NCI-H146 (cell line): ENCODE measurements around the gene ENOX2.
"Not testable (repeated sequence)": the region's sequence is repeated elsewhere in the genome, so short reads cannot be mapped to it uniquely, and the experiment has no call there.

Source experiments
- DNase-seq: peaks from one replicate; lab custom pipeline; 2025; lab: John Stamatoyannopoulos, UW

Gene ENOX2

DNA sequence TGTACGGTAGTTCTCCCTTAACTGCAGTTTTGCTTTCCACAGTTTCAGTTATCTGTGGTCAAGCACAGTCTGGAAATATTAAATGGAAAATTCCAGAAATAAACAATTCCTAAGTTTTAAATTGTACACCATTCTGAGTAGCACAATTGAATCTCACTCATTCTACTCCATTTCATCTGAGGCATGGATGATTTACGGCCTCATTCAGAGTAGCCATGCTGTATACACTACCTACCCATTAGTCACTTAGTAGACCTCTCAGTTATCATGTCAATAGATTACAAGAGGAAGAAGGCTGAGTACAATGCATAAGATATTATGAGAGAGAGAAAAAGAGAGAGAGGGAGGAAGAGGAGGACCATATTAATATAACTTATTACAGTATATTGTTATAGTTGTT is 77.5 kb downstream of the ENOX2 start:
- DNase-seq = no peak

DNA sequence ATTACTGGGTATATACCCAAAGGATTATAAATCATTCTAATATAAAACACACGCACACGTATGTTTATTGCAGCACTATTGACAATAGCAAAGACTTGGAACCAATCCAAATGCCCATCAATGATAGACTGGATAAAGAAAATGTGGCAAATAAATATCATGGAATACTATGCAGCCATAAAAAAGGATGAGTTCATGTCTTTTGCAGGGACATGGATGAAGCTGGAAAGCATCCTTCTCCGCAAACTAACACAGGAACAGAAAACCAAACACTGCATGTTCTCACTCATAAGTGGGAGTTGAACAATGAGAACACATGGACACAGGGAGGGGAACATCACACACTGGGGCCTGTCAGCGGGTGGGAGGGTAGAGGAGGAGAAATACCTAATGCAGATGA is 83.6 kb downstream of the ENOX2 start:
- DNase-seq = not testable (repeated sequence)

DNA sequence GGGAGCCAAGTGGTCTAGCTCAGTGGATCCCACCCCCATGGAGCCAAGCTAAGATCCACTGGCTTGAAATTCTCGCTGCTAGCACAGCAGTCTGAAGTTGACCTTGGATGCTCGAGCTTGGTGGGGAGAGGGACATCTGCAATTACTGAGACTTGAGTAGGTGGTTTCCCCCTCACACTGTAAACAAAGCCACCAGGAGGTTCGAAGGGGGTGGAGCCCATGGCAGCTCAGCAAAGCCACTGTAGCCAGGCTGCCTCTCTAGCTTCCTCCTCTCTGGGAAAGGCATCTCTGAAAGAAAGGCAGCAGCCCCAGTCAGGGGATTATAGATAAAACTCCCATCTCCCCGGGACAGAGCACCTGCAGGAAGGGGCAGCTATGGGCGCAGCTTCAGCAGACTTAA is 89.1 kb downstream of the ENOX2 start:
- DNase-seq = not testable (repeated sequence)

DNA sequence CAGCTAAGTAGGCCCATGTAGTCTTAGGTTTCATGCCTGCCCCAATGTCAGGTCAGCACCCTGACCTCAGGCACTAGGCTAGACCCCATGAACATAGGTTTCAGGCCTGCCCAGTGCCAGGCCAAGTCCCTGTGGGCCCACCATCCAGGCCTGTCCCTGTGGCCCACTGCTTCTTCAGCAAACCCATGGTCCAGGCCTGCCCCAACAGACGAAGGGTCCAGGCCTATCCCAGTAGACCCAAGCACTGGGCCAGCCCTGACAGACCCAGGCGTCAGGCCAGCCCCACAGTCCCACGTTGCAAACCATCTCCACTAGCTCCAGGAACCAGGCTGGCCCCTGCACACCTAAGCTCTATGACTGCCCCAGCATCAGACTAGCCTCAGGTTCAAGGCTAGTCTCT is 92.4 kb downstream of the ENOX2 start:
- DNase-seq = no peak

DNA sequence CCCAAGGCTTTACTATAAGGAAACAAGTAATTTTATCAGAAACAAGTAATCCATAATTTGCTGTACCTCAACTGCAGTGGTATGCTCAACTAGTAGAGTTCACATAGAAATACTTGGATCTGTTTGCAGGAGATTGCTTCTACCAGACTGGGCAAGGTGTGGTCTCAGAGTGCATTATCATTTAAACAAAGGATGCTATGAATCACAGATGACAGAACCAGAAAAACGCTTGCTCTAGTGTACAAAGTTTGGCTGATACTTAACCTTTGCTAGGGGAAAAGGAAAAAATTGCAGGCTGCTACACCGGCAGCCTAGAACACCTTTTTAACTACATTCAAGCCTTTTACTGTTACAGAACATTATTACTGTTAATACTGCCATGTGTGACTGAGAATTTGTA is 97.1 kb downstream of the ENOX2 start:
- DNase-seq = no peak

DNA sequence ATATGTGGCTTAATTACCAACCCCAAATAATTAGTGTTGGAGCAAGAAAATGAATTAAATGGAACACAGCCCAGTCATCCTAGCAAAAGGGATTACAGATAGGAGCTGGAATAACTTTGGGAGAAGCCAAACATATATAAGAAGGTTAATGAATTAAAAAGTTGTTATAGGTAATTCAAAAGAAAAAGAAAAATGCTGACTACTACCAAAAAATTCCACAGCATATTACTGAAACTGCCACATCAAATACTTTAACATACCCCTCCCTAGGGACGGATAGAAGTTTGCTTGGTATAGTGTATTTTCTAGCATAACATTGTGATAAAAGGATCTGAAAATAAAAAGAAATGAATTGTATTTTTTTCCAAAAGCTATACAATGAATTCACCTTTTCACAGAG is 99.5 kb downstream of the ENOX2 start:
- DNase-seq = no peak

DNA sequence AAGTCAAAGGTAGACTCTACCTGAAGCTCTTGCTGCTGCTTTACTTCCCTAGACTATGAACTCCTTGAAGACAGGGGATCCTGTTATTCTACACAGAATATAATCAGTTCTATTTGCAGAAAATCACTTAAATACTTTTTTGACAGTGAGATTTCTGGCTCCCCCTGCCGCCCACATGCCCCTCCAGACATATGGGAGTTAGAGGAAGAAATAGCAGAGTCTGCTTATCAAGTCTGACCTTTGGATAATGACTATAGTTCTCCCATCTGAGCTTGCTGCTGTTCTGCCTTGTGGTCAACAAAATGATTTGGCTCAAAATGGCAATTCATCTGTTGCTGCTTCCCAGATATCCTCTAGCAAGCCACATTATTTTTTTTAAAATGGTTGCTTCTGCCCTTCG is 101.1 kb downstream of the ENOX2 start:
- no peak for DNase-seq

DNA sequence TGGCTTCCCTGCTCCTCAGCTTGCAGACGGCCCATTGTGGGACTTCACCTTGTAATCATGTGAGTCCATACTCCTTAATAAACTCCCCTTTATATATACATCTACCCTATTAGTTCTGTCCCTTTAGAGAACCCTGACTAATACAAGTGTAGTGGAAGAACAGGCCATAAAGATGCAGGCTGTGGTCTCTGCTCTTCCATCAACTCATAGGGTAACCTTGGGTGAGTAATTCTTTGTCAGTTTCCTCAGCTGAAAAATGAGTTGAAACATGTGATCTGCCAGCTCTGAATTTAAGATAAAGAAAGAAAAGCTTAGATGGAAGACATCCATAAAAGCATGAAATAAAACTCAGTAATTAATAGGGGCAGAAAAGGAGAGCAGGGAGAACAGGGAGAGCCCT is 103.6 kb downstream of the ENOX2 start:
- no peak for DNase-seq

DNA sequence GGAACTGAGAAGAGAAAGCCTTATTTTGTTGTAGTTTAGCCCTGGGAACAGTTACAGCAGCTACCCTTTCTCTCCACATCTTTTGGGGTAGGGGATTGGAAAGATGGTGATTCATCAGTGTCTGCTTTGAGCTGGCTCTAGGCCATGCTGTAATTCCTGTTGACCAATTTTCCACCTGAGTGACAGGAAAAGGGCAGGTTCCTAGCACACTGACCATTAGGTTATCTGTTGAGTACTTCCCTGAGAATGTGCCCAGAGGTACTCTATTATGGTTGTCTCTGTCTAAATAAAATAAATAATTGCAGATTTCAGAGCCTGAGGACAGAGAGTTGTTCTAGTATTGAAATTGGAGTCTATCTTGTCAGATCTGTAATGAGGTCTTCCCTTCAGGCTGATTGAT is 109.0 kb downstream of the ENOX2 start:
- DNase-seq = no peak

DNA sequence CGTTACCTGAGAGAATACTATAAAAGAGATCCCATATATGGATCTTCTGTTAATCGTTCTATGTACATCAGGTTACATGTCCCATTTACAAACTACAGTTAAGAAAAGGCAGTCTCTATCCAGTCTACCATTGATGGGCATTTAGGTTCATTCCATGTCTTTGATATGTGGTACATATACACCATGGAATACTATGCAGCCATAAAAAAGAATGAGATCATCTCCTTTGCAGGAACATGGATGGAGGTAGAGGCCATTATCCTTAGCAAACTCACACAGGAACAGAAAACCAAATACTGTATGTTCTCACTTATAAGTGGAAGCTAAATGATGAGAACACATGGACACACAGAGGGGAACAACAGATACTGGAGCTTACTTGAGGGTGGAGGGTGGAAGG is 111.1 kb downstream of the ENOX2 start:
- DNase-seq = not testable (repeated sequence)

DNA sequence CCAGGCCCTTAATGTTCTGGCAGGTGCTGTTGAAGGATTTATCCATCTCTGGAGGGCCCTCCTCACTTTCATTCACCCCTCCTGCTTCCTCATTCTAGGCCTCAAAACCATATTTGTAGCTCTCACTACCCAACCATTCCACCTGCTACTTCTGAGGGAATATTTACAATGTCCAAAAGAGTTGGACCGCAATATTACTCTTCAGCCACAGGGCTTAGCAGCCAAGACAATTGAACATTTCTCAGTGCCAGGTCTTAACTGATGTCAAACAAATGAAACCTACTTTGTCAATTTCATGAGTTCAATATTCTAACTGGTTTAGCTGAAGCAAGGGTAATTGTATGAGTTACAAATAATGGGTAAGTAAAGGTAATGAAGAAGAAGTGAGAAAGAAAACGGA is 113.2 kb downstream of the ENOX2 start:
- DNase-seq = no peak

DNA sequence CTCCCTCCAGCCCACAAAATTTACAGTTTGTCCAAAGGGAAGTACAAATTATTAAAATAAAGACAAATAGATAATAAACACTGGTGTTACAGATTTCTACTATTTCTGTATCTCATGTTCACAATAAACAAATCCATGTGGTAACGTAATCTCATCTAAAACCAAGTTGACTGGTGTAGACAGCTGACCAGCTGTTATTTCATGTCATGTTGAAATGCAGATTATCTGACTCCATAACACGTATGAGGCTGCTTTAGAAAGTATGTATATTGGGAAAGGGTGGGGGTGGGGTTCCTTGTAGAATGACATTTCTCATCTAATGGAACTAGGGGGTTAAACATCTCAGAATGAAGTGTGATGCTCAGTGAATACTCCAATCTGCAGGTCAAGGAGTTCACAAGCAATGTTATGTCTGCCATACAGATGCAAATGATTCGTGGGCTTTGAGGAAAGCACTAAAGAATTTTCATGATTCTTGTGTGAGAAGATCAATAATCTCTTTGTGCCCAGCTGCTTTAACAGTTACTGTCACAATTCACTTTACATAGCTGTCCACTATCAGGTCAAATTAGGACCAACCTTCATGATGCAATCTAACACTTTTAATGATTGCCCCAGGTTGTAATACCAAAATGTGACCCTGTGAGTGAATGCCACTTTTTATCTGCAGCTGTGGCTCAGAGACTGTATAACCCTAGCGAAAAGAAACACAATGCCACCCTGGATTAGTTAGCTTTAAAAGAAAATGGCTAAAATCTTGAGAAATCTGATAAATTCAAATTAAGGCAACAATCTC is 114.0 kb downstream of the ENOX2 start:
- DNase-seq = no peak

DNA sequence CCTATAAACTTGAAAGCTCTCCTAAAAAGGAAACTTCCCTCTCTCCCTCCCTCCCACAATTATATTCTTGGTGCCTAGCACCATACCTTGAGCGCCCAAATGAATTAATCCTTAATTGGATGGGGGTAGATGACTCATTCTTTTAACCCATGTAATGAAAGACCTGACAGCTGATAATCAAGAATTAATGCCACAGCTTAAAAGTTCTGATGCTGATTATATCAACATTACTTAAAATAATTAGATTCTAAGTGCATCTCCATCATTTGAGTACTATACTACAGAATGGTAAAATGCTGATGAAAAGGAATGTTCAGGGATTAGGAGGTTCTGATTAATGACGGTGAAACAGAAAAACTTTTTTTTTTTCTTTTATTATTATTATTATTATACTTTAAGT is 117.0 kb downstream of the ENOX2 start:
- no peak for DNase-seq

DNA sequence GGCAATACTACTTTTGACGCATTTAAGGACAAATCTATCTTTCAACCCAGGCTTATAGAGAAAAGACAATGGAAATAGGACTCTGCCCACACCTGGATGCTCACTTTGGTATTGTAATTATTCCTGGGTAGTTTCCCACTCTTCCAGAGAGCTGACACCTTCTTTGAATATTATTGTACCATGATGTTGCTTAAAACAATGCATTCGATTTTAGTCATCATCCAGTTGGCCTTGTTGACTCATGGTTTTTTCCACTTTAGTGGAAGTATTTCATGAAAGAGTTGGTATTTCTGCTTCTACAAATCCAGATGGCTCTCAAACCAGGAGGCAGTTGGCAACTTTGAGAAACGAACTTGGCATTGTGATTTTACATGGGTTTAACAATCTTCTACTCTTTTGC is 124.2 kb downstream of the ENOX2 start:
- no peak for DNase-seq

DNA sequence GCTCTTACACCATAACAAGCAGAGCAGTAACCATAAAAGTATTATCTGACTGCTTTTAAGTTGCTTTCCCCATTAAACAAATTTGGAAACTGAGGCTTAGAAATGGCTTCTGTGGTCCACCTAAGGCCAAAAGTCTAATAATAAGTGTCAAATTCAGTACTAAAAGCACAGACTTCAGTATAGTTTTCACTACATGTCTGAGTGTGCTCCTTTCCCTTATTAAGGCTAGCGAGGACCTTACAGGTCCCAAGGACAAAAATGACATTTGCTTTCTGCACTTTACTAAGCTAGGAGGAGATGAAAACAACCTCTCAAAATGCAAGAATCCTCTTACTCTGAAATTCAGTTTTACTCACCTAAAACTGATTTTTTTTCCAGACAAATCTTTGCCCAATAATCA is 127.2 kb downstream of the ENOX2 start:
- DNase-seq = no peak

DNA sequence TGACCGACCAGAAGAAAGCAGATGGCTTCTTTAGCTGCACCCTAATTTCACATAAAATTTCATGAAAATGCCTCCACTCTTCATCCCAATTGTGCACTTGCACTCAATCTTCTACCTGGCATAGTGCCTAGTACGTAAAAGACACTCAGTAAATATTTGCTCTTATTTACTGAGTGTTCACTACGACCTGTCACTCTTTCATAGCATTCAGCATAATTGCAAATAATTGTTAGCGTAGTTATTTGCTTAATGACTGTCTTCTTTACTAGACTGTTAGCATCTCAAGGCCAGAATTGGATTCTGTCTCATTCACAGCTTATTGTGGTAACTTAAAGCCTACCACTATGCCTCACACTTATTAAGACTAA is 130.2 kb downstream of the ENOX2 start:
- peak; percentile 70 for DNase-seq

DNA sequence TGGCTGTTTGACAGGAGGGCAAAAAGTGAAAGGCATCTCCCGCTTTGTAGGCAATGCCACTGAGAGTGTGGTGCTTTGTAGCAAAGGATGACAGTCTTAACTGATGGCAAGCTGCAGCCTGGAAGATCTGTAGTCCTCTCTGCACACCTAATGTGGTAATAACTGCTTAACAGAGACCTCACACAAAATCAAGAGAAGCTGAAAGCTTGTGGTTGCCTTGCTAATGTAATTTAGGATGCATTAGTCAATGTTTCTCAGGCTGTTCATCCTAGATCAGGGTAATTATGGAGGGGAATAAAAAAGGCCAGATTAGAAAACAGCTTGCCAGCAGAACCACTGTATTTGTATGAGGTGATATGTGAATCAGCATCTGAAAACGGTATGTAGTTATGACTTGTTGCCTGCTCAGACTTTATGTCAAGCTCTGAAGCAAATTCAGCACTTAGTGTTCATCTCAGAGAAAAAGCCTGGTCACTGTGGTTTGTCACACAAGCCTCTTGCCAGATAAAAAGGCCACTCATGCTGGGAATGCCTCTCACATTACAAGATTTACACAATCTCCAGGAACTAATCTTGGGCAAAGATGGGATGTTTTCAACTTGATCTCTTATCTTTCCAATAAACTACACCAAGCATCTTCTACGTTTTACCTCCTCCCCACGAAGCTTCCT is 130.8 kb downstream of the ENOX2 start:
- DNase-seq = peak; percentile 47

DNA sequence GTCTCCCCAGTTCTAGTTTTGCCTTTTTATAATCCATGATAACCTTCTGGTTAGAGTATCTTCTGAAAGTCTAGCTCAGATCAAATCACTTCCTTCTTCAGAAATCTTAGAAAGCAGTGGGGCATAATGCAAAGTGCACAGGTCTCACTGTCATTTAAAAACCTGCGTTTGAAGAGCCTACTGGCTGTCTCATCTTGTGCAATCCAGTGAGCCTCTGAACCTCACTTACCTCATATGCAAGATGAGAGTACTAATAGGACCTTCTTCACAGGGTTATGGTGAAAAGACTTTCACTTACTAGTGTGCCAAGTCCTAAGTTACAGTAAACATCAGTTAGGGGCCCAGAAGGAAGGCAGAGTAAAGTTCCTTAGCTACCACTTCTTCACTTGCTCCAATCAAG is 131.4 kb downstream of the ENOX2 start:
- no peak for DNase-seq

DNA sequence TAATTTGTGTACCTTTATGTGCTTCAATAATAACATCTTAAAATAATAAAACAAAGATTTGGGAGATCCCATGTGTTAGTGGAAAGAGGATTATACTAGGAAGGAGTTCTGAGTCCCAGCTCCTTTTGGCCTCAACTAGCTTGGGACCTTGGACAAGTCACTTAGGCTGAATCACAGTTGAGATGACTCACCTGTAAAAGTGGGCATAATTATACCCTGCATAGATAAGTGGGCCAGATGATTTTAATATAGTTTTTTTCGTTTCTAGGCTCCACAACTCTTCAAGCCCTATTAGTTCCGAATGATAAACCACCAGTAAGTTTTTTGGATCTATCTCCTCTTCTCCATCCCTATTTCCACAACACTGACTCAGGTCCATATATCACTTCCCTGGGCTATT is 131.8 kb downstream of the ENOX2 start:
- DNase-seq = no peak

DNA sequence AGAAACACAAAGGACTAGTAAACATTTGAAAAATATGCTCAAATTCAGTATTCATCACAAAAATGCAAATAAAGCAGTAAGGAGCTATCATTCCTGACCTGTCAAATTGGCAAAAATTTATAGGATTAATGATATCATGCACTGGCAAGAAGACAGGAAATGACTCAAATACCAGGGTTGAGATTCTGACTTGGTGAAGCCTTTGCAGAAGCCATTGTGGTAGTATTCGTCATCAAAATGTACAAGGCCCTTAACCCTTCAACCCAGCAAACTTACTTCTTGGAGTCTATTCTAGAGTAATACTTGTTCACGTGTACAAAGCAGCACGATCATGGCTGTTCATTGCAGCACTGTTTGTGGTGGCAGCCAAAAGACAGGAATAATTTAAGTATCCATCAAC is 132.4 kb downstream of the ENOX2 start:
- DNase-seq = no peak

DNA sequence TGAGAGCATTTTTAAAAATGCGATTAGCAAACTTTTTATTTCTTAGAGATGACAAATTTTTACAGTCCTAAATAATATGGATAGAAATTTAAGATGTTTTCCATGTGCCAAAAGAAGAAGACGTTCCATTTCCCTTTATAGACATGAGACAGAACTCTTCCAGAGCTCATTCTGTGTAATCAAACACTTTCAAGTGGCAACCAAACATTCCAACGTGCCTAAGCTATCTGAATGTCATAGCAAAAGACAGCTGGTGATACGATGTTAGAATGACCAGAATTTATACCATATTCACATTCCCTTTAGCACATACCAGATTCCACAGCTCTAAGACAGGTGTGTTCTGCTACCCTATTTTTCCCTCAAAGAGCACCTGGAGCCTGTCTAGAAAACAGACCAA is 133.2 kb downstream of the ENOX2 start:
- DNase-seq = no peak

DNA sequence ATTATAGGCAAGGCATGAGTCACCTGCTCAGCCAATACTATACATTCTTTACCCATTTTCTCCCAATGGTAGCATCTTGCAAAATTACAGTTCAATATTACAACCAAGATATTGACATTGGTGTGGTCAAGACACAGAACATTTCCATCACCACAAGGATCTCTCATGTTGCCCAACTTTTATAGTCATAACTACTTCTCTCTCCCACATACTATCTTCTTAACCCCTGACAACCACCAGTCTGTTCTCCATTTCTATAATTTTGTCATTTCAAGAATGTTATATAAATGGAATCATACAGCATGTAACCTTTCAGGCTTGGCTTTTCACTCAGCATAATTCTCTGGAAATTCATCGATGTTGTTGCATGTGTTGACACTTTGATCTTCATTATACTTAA is 144.9 kb downstream of the ENOX2 start:
- DNase-seq = no peak

DNA sequence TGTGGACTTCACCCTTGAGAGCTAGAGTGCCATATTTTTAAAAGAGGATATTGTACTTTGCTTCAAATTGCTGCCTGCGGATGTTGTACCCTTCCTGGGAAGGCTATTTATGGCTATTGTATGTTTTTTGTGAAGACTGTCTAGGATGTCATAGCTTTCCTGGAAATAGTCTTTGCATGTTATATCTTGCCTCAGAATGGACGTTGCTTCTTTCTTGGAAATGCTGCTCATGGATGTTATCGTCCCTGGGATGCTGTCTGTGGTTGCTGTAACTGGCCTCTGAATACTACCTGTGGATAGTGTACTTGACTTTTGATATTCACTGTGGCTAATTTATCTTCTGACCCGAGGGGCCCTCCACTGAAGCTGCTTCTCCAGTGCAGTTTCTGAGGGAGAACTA is 146.8 kb downstream of the ENOX2 start:
- DNase-seq = no peak

DNA sequence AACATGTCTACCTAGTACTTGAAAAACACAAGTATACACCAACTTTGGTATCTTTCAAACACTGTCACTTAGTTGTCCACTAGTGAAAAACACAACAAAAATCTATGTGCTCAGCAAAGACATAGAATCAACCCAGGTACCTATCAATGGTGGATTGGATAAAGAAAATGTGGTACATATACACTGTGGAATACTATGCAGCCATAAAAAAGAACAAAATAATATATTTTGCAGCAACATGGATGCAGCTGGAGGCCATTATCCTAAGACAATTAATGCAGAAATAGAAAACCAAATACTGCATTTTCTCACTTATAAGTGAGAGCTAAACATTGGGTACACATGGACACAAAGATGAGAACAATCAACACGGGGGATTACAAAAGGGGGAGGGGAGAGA is 148.7 kb downstream of the ENOX2 start:
- DNase-seq = no peak
